Gastroesophageal sphincter (tissue), 4 donors: ENCODE results near the gene PSTPIP1. TPM values are rescaled to one million over a fixed set of nuclear protein-coding genes. Genes with fewer than 3 reads are reported as not detected.

Experiments used
- ATAC-seq: fragments of 150-250 bp; one replicate; pipeline ENCODE4 v1.9.1; 2016; ENCODE audit warnings: mild to moderate bottlenecking, moderate library complexity
- H3K27ac ChIP-seq, 4 donors: fragments of 200-600 bp; sonication (generic) in 3 of 4; 1 replicate in 3 of 4; 2 replicates in 1 of 4; pipeline ENCODE4 v1.5.1; 2016 to 2019
- H3K27me3 ChIP-seq: fragments of 200-600 bp; sonication (generic); one replicate; pipeline ENCODE4 v1.5.1; 2019
- H3K36me3 ChIP-seq, 2 donors: fragments of 200-600 bp; sonication (generic); one replicate each; pipeline ENCODE4 v1.5.1; 2019; ENCODE audit warnings: control low read depth in 1 of 2
- H3K4me1 ChIP-seq, 3 donors: fragments of 200-600 bp; sonication (generic); 1 replicate in 2 of 3; 2 replicates in 1 of 3; pipeline ENCODE4 v1.5.1; 2016 to 2019; ENCODE audit warnings: control low read depth in 2 of 3
- H3K4me3 ChIP-seq, 2 donors: fragments of 200-600 bp; sonication (generic); one replicate each; pipeline ENCODE4 v1.5.1; 2019; ENCODE audit warnings: mild to moderate bottlenecking in 1 of 2, moderate library complexity in 1 of 2
- H3K9me3 ChIP-seq, 3 donors: fragments of 200-600 bp; sonication (generic); one replicate each; pipeline ENCODE4 v1.5.1; 2017 to 2019; ENCODE audit warnings: control low read depth in 2 of 3
- CTCF ChIP-seq, 4 experiments: fragments of 200-600 bp in 2 of 4; fragments of 450-650 bp in 2 of 4; sonication (generic) in 1 of 4; IDR thresholded peaks; one replicate each; pipeline ENCODE4 v1.5.1; 2017 to 2019; ENCODE audit warnings: antibody characterized with exemption in 4 of 4, mild to moderate bottlenecking in 2 of 4, moderate library complexity in 2 of 4
- EP300 ChIP-seq: sonication (generic); formaldehyde crosslinking; IDR thresholded peaks from one replicate; pipeline ENCODE4 v1.6.1; 2017; ENCODE audit warnings: antibody characterized with exemption, mild to moderate bottlenecking
- POLR2A ChIP-seq, 2 donors: fragments of 450-650 bp; IDR thresholded peaks; one replicate each; pipeline ENCODE4 v1.6.1; 2017; ENCODE audit warnings: antibody characterized with exemption in 2 of 2, mild to moderate bottlenecking in 2 of 2, moderate library complexity in 1 of 2
- POLR2AphosphoS5 ChIP-seq: sonication (generic); formaldehyde crosslinking; IDR thresholded peaks from one replicate; pipeline ENCODE4 v1.6.1; 2017; ENCODE audit warnings: antibody characterized with exemption
- WGBS, 2 donors: methylation state at CpG; one replicate each; pipeline ENCODE4 v1.1.5; 2018; ENCODE audit warnings: low coverage in 1 of 2; 5-methylcytosine and 5-hydroxymethylcytosine counted together
- total RNA-seq, 4 donors: library from RNA; depleted of rRNA; stranded (reverse); fragments of >200 nt; gene quantifications; one replicate each; pipeline ENCODE4 v1.1.0, GENCODE V29; 2016

The PSTPIP1 gene
- total RNA-seq, 4 donors from 2014 or later, result 7.1 to 18.2 (median 9.0) TPM

GRCh38 chr15:77071305-77072223 is 76.6 kb downstream of the PSTPIP1 start:
- TF ChIP-seq CTCF (IDR thresholded peaks at IDR 0.05), result no peak
- TF ChIP-seq POLR2AphosphoS5, result no peak
- TF ChIP-seq POLR2A (IDR thresholded peaks at IDR 0.05), result no peak
- no peak for TF ChIP-seq EP300
- H3K4me3 ChIP-seq, result peak overlapping the region in 1 of 2 donors; percentile 72
- 83 to 90% methylated on average over 11 to 13 of the region's 15 CpGs for WGBS, 2 donors
- no peak for ATAC-seq
- H3K9me3 ChIP-seq, result no peaks in the 10 kb centered on the region
- peak overlapping the region in 3 of 4 donors; percentile 90 to 94 (median 93) for H3K27ac ChIP-seq
- H3K27me3 ChIP-seq, result no peaks in the 10 kb centered on the region
- peaks cover 3 to 41% (median 5%) of the 10 kb centered on the region in 3 donors for H3K4me1 ChIP-seq
- H3K36me3 ChIP-seq, result no peaks in the 10 kb centered on the region

GRCh38 chr15:77074350-77074749 is 79.4 kb downstream of the PSTPIP1 start:
- ATAC-seq, result no peak
- Histone ChIP-seq H3K4me1 (peaks cover 0 to 13% (median 2%) of the 10 kb centered on the region in 3 donors), H3K27me3 (no peaks in the 10 kb centered on the region), H3K36me3 (no peaks in the 10 kb centered on the region), H3K4me3 (no peak overlapping the region), H3K27ac (no peak overlapping the region), H3K9me3 (no peaks in the 10 kb centered on the region)
- TF ChIP-seq EP300, result no peak
- TF ChIP-seq POLR2AphosphoS5, result no peak
- WGBS, 2 donors, result 67 to 72% methylated on average over 2 of the region's 2 CpGs

- Histone ChIP-seq H3K4me1 (peaks cover 0 to 5% (median 0%) of the 10 kb centered on the region in 3 donors), H3K9me3 (no peaks in the 10 kb centered on the region), H3K27ac (no peak overlapping the region), H3K27me3 (no peaks in the 10 kb centered on the region), H3K36me3 (no peaks in the 10 kb centered on the region), H3K4me3 (no peak overlapping the region)
- TF ChIP-seq CTCF (IDR thresholded peaks at IDR 0.05) (no peak), POLR2A (IDR thresholded peaks at IDR 0.05) (no peak), POLR2AphosphoS5 (no peak), EP300 (no peak)
- 78 to 81% methylated on average over 3 of the region's 9 CpGs for WGBS, 2 donors
- no peak for ATAC-seq
These were observed 80.6 kb downstream of the PSTPIP1 start for GRCh38 chr15:77075528-77075927.

- H3K27me3 ChIP-seq, result no peaks in the 10 kb centered on the region
- H3K9me3 ChIP-seq, result no peaks in the 10 kb centered on the region
- H3K36me3 ChIP-seq, result no peaks in the 10 kb centered on the region
- peaks cover 0 to under 1% (median 0%) of the 10 kb centered on the region in 3 donors for H3K4me1 ChIP-seq
- ATAC-seq, result no peak
- TF ChIP-seq POLR2AphosphoS5 (no peak), POLR2A (IDR thresholded peaks at IDR 0.05) (no peak), CTCF (IDR thresholded peaks at IDR 0.05) (no peak), EP300 (no peak)
- no peak overlapping the region for H3K27ac ChIP-seq
- H3K4me3 ChIP-seq, result no peak overlapping the region
- 48 to 72% methylated on average over 3 to 4 of the region's 4 CpGs for WGBS, 2 donors
These were observed 81.5 kb downstream of the PSTPIP1 start for GRCh38 chr15:77076323-77076915.

- Histone ChIP-seq H3K4me1 (peaks cover 0 to 11% (median 0%) of the 10 kb centered on the region in 3 donors), H3K27ac (no peak overlapping the region), H3K36me3 (no peaks in the 10 kb centered on the region), H3K9me3 (no peaks in the 10 kb centered on the region), H3K27me3 (no peaks in the 10 kb centered on the region), H3K4me3 (no peak overlapping the region)
- WGBS, 2 donors, result 74% methylated on average over 3 of the region's 5 CpGs; no CpG with 5 or more reads in 1 of the 2 donors
- ATAC-seq, result no peak
- no peak for TF ChIP-seq CTCF (IDR thresholded peaks at IDR 0.05)
- TF ChIP-seq POLR2AphosphoS5, result no peak
- TF ChIP-seq EP300, result no peak
- TF ChIP-seq POLR2A (IDR thresholded peaks at IDR 0.05), result no peak
These were observed 87.0 kb downstream of the PSTPIP1 start for GRCh38 chr15:77081971-77082370.
